SK-N-SH (cell line): ENCODE data around the gene HPCAL1. TPM values are rescaled to one million over a fixed set of nuclear protein-coding genes. Genes with fewer than 3 reads are reported as not detected.

Experiments
- CTCF ChIA-PET: fragments of 300-600, 350-600 bp; formaldehyde crosslinking; extraction: SDS; loops from one replicate; lab custom pipeline; 2021; lab: Yijun Ruan, JAX
- POLR2A ChIA-PET: fragments of 350-600 bp; sonication (Branson Sonifier 250); formaldehyde crosslinking; extraction: SDS; loops from one replicate; lab custom pipeline; 2020; ENCODE audit warnings: antibody characterized with exemption, inconsistent platforms; lab: Yijun Ruan, JAX
- DNase-seq: peaks from one replicate; pipeline ENCODE4 v3.0.0; 2012
- H2AFZ ChIP-seq: fragments of 200-600 bp; sonication (generic); 2 replicates; pipeline ENCODE4 v1.8.1; 2016; ENCODE audit warnings: antibody characterized with exemption, mild to moderate bottlenecking, low read depth
- H3F3A ChIP-seq: fragments of 200-600 bp; sonication (generic); replicated peaks from 2 replicates; pipeline ENCODE3; 2016; ENCODE audit warnings: antibody characterized with exemption, mild to moderate bottlenecking; ENCODE audit not compliant: insufficient read depth
- H3K27ac ChIP-seq, 2 experiments: fragments of 200-500 bp in 1 of 2; fragments of 200-600 bp in 1 of 2; sonication (Bioruptor generic) in 1 of 2; sonication (generic), shearing (Covaris generic) in 1 of 2; 2 replicates each; pipeline versions ENCODE4 v1.5.1 to v1.6.1; 2014 to 2016; ENCODE audit warnings: low read depth in 2 of 2, inconsistent platforms in 1 of 2, low read length in 1 of 2, mild to moderate bottlenecking in 1 of 2, mixed read lengths in 1 of 2
- H3K27me3 ChIP-seq: fragments of 200-600 bp; sonication (generic), shearing (Covaris generic); 2 replicates; pipeline ENCODE4 v1.6.1; 2016; ENCODE audit warnings: mixed run types; ENCODE audit not compliant: insufficient read depth
- H3K36me3 ChIP-seq, 2 experiments: fragments of 200-500 bp in 1 of 2; fragments of 200-600 bp in 1 of 2; sonication (Bioruptor generic) in 1 of 2; sonication (generic) in 1 of 2; replicated peaks in 1 of 2; 2 replicates each; pipeline versions ENCODE3 to v1.5.1; 2014 to 2016; ENCODE audit warnings: low read length in 1 of 2, mild to moderate bottlenecking in 1 of 2; ENCODE audit not compliant: insufficient read depth in 2 of 2, control insufficient read depth in 1 of 2
- H3K4me1 ChIP-seq, 2 experiments: fragments of 200-500 bp in 1 of 2; fragments of 200-600 bp in 1 of 2; sonication (Bioruptor generic) in 1 of 2; sonication (generic), shearing (Covaris generic) in 1 of 2; 2 replicates each; pipeline versions ENCODE4 v1.5.1 to v1.6.1; 2014 to 2016; ENCODE audit warnings: low read depth in 1 of 2, low read length in 1 of 2, mixed run types in 1 of 2; ENCODE audit not compliant: insufficient read depth in 2 of 2, control insufficient read depth in 1 of 2
- H3K4me2 ChIP-seq: fragments of 200-600 bp; sonication (generic), shearing (Covaris generic); 2 replicates; pipeline ENCODE4 v1.6.1; 2017; ENCODE audit warnings: mixed run types
- H3K4me3 ChIP-seq, 2 experiments: fragments of 200-500 bp in 1 of 2; fragments of 200-600 bp in 1 of 2; sonication (Bioruptor generic) in 1 of 2; sonication (generic), shearing (Covaris generic) in 1 of 2; 2 replicates each; pipeline versions ENCODE4 v1.5.1 to v1.8.1; 2014 to 2016; ENCODE audit warnings: low read depth in 2 of 2, inconsistent platforms in 1 of 2, low read length in 1 of 2, mild to moderate bottlenecking in 1 of 2, mixed read lengths in 1 of 2, moderate library complexity in 1 of 2
- H3K79me2 ChIP-seq: fragments of 200-600 bp; sonication (generic); 2 replicates; pipeline ENCODE4 v1.8.1; 2017; ENCODE audit warnings: mild to moderate bottlenecking; ENCODE audit not compliant: insufficient read depth
- H3K9ac ChIP-seq: fragments of 200-600 bp; sonication (generic); 2 replicates; pipeline ENCODE4 v1.6.1; 2017; ENCODE audit warnings: mixed run types
- H3K9me2 ChIP-seq: fragments of 200-600 bp; sonication (generic); 2 replicates; pipeline ENCODE4 v1.6.1; 2017; ENCODE audit warnings: mixed run types
- H3K9me3 ChIP-seq: fragments of 200-600 bp; sonication (generic); 2 replicates; pipeline ENCODE4 v1.6.1; 2017; ENCODE audit warnings: mixed run types, mild to moderate bottlenecking, moderate library complexity
- H4K20me1 ChIP-seq: fragments of 200-600 bp; sonication (generic); 2 replicates; pipeline ENCODE4 v1.6.1; 2017; ENCODE audit warnings: mild to moderate bottlenecking, mixed run types; ENCODE audit not compliant: insufficient read depth
- ELF1 ChIP-seq: IDR thresholded peaks from 2 replicates; pipeline ENCODE4 v1.4.0; 2012
- EP300 ChIP-seq, 2 experiments: IDR thresholded peaks; 2 replicates each; pipeline versions ENCODE4 v1.4.0 to v1.6.1; 2012; ENCODE audit warnings: borderline replicate concordance in 1 of 2, low read depth in 1 of 2, low read length in 1 of 2
- EZH2phosphoT487 ChIP-seq: fragments of 200-600 bp; sonication (generic); IDR thresholded peaks from 2 replicates; pipeline ENCODE4 v1.6.1; 2017; ENCODE audit warnings: low read depth, mixed run types, mild to moderate bottlenecking, antibody characterized with exemption, moderate library complexity, borderline replicate concordance
- FOSL2 ChIP-seq: IDR thresholded peaks from 2 replicates; pipeline ENCODE4 v1.4.0; 2012; ENCODE audit warnings: low read depth, mild to moderate bottlenecking, moderate library complexity, borderline replicate concordance
- GATA2 ChIP-seq: sonication (generic); formaldehyde crosslinking; IDR thresholded peaks from 2 replicates; pipeline ENCODE4 v1.5.0; 2020; ENCODE audit warnings: mild to moderate bottlenecking, missing genetic modification reagents
- JUND ChIP-seq: IDR thresholded peaks from 2 replicates; pipeline ENCODE4 v1.4.0; 2012
- MAX ChIP-seq: IDR thresholded peaks from 2 replicates; pipeline ENCODE4 v1.4.0; 2012; ENCODE audit warnings: low read depth
- MXI1 ChIP-seq: IDR thresholded peaks from 2 replicates; pipeline ENCODE4 v1.6.1; 2012; ENCODE audit warnings: mild to moderate bottlenecking, low read depth, low read length, improper control_type of control experiment
- NRF1 ChIP-seq: IDR thresholded peaks from 2 replicates; pipeline ENCODE4 v1.6.1; 2012; ENCODE audit warnings: low read depth, mild to moderate bottlenecking, low read length
- POLR2AphosphoS5 ChIP-seq: IDR thresholded peaks from 2 replicates; pipeline ENCODE4 v1.6.1; 2012; ENCODE audit warnings: low read depth, low read length
- RAD21 ChIP-seq: IDR thresholded peaks from 2 replicates; pipeline ENCODE4 v1.6.1; 2012; ENCODE audit warnings: mild to moderate bottlenecking, low read length
- RCOR1 ChIP-seq: fragments of 150-350 bp; IDR thresholded peaks from 2 replicates; pipeline ENCODE4 v1.6.1; 2017; ENCODE audit warnings: antibody characterized with exemption, low read length
- SIN3A ChIP-seq: IDR thresholded peaks from 2 replicates; pipeline ENCODE4 v1.6.1; 2012; ENCODE audit warnings: low read depth, mild to moderate bottlenecking, low read length, moderate library complexity, borderline replicate concordance
- TEAD4 ChIP-seq: IDR thresholded peaks from 2 replicates; pipeline ENCODE4 v1.4.0; 2012; ENCODE audit warnings: mild to moderate bottlenecking, borderline replicate concordance; ENCODE audit not compliant: insufficient read depth
- USF2 ChIP-seq: fragments of 150-350 bp; IDR thresholded peaks from 2 replicates; pipeline ENCODE4 v1.6.1; 2017; ENCODE audit warnings: antibody characterized with exemption, low read length, low read depth, borderline replicate concordance
- ZBTB33 ChIP-seq: IDR thresholded peaks from 2 replicates; pipeline ENCODE4 v1.4.0; 2012; ENCODE audit warnings: low read depth, borderline replicate concordance
- WGBS: methylation state at CpG from one replicate; pipeline ENCODE4 v1.1.6; 2017; ENCODE audit warnings: low lambda C conversion rate; 5-methylcytosine and 5-hydroxymethylcytosine counted together
- polyA plus RNA-seq, 3 experiments: library from polyadenylated mRNA; depleted of rRNA; stranded (reverse); fragments of >200 nt; gene quantifications; 2 replicates each; pipeline ENCODE4 v1.2.3, GENCODE V29; 2012

Gene HPCAL1
- polyA plus RNA-seq, 1 of the 3 experiments (the other 2 are of a cell fraction), result 77.0 TPM

DNA sequence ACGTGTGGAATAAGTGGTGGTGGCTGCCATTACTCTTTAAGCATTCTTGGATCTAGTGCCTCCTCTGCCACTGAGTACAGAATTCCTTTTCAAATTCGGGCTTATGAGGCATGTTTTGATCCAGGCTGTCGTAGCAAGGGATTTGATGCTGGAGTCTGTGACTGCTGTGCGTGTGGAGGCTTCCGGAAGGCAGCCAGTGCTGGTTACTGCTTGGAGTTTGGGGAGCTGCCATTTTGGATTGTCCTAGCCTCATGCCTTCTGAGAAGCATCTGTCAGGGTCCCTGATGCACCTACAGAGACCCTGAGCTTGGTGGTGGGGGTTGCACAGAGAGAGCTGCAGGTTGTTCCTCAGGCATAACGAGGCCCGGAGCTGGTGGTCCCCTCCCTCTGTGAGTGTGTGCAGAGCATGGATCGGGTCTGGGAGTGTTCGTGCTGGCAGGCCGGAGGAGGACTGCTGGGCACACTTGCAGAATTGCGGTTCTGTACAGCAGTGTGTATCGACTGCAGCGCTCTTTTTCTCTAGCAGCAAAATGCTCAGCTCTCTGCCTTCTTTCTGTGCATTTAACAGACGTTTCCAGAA is 7.7 kb downstream of the HPCAL1 start:
- Histone ChIP-seq H3K27ac (no peak overlapping the region), H3K9me3 (no peaks in the 10 kb centered on the region), H3K36me3 (no peaks in the 10 kb centered on the region), H3K4me1 (peaks cover 0 to 35% of the 10 kb centered on the region in 2 experiments; a peak in 1 of 4 replicates), H3K79me2 (peaks cover 28% of the 10 kb centered on the region), H4K20me1 (peaks cover 28% of the 10 kb centered on the region; the same call in 1 of the 2 replicates), H3K4me2 (no peak overlapping the region), H3F3A (peaks cover 4% of the 10 kb centered on the region), H2AFZ (no peak overlapping the region), H3K27me3 (no peaks in the 10 kb centered on the region), H3K4me3 (no peak overlapping the region), H3K9ac (no peak overlapping the region), H3K9me2 (no peaks in the 10 kb centered on the region)
- WGBS, result 89% methylated on average over 14 of the region's 14 CpGs
- TF ChIP-seq MXI1 (no peak), USF2 (no peak), RAD21 (no peak), JUND (no peak), MAX (no peak), NRF1 (no peak)
- ChIA-PET CTCF (interaction anchor here (0.9 to 11.6 kb wide), 6 partner anchors 9 to 186 kb away, joined by 3 to 167 read pairs (median 3); no protein-coding TSS in a partner anchor), POLR2A (interaction anchor here (1.5 kb wide), 1 partner anchor 17 kb away, joined by 3 read pairs; no protein-coding TSS in a partner anchor)
- DNase-seq, result no peak

GRCh38 chr2:10311736-10312135 is 9.0 kb downstream of the HPCAL1 start:
- no peak overlapping the region for H2AFZ ChIP-seq
- H3K4me2 ChIP-seq, result no peak overlapping the region
- no peaks in the 10 kb centered on the region for H3K27me3 ChIP-seq
- peaks cover 19% of the 10 kb centered on the region; the same call in 1 of the 2 replicates for H4K20me1 ChIP-seq
- peaks cover 0 to 25% of the 10 kb centered on the region in 2 experiments; a peak in 1 of 4 replicates for H3K4me1 ChIP-seq
- H3K79me2 ChIP-seq, result peaks cover 19% of the 10 kb centered on the region
- 72% methylated on average over 4 of the region's 4 CpGs for WGBS
- ChIA-PET CTCF (interaction anchor here (11.6 kb wide), 1 partner anchor 95 kb away, joined by 167 read pairs; no protein-coding TSS in a partner anchor), POLR2A (interaction anchor here (0.7 kb wide), 1 partner anchor 553 kb away, joined by 3 read pairs; no protein-coding TSS in a partner anchor)
- H3K9me3 ChIP-seq, result no peaks in the 10 kb centered on the region
- H3K4me3 ChIP-seq, result no peak overlapping the region
- no peak for DNase-seq
- H3K9me2 ChIP-seq, result no peaks in the 10 kb centered on the region
- no peak for TF ChIP-seq JUND
- TF ChIP-seq MAX, result no peak
- no peak for TF ChIP-seq SIN3A
- TF ChIP-seq EP300 (IDR thresholded peaks at IDR 0.05; ENCODE audit: borderline replicate concordance in 1 of 2, low read depth in 1 of 2, low read length in 1 of 2), result no peak
- TF ChIP-seq GATA2, result no peak
- no peak for TF ChIP-seq EZH2phosphoT487
- no peak for TF ChIP-seq TEAD4
- TF ChIP-seq RCOR1, result no peak
- TF ChIP-seq FOSL2, result no peak
- no peak for TF ChIP-seq ELF1
- no peak for TF ChIP-seq ZBTB33
- TF ChIP-seq NRF1, result no peak
- no peak for TF ChIP-seq POLR2AphosphoS5
- H3K36me3 ChIP-seq, result no peaks in the 10 kb centered on the region
- peaks cover 4% of the 10 kb centered on the region for H3F3A ChIP-seq
- H3K27ac ChIP-seq, result no peak overlapping the region
- no peak overlapping the region for H3K9ac ChIP-seq
